ENCODE results near the gene LETM1.

GRCh38 chr4:1803523-1804423 lies 52.2 kb downstream of the LETM1 start:
- no peak for TF ChIP-seq EZH2 (IDR thresholded peaks at IDR 0.05)
- TF ChIP-seq, protein P1, sequence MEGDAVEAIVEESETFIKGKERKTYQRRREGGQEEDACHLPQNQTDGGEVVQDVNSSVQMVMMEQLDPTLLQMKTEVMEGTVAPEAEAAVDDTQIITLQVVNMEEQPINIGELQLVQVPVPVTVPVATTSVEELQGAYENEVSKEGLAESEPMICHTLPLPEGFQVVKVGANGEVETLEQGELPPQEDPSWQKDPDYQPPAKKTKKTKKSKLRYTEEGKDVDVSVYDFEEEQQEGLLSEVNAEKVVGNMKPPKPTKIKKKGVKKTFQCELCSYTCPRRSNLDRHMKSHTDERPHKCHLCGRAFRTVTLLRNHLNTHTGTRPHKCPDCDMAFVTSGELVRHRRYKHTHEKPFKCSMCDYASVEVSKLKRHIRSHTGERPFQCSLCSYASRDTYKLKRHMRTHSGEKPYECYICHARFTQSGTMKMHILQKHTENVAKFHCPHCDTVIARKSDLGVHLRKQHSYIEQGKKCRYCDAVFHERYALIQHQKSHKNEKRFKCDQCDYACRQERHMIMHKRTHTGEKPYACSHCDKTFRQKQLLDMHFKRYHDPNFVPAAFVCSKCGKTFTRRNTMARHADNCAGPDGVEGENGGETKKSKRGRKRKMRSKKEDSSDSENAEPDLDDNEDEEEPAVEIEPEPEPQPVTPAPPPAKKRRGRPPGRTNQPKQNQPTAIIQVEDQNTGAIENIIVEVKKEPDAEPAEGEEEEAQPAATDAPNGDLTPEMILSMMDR (IDR thresholded peaks at IDR 0.05) = no peak

Data from neural progenitor cell (in vitro differentiated cells).